ENCODE measurements around the gene CORO6.
A peak's percentile ranks its signal among the peaks of the same experiment; 100 is the strongest.

CORO6 gene

DNA sequence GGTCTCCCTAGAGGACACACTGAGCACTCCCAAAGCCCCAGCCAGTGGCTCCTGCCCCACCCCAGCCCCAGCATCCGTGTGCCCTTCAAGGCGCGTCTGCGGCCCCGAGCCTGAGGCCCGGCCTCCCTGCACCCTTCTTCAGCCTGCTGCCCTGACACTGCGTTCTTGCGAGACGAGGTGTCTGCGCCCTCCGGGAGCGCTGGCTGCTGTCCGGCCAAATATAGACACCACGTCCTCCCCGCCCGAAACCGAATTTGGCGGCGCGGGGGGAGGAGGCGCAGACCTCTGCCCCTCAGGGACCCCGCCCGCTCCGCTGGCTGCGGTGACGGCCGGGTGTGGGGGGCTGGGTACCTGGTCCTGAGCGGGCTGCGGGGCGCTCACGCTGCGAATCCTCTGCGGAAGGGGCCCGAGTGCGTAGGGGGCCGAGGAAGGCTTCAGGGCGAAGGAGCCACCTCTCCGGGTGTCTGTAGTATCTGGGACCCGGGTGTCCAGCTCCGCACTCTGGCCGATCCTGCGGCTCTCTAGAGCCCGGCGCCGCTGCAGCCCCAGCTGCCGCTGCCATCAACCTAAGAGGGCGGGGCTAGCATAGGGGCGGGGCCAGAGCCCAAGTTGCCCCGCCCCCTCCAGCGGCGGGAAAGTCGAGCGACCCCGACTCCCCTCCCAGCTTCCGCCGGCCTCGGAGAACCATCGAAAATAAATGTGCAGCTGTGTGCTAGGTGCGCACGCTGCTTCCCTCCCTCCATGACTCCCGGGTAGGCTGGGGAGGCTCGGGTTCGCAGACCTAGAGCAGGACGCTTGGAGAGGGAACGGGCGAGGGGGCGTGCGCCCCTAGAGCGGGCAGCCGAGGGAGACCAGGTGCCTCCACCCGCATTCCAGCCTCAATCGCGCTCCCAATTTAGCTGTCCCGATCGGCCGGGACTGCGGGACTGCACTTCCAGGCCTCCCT lies at the start of gene CORO6:
Gene CORO6, minus strand, starts transcription at position 576 of the 946 bp plus-strand sequence. CDS start 1,491 bp downstream, outside the sequence.
- Histone ChIP-seq H3K27ac (ENCODE audit: low read length) (no peak within 1 kb of the TSS), H3K27me3 (ENCODE audit: control insufficient read depth, insufficient read depth, low read length) (peaks cover 66% of the 10 kb centered on the region), H3K9me3 (ENCODE audit: control insufficient read depth, low read depth, low read length) (no peaks in the 10 kb centered on the region), H3K36me3 (ENCODE audit: control insufficient read depth, low read depth, low read length) (no peaks in the 10 kb centered on the region), H3K4me1 (ENCODE audit: control insufficient read depth, low read depth, low read length) (peaks cover 16% of the 10 kb centered on the region), H3K4me3 (ENCODE audit: low read length) (peak within 1 kb of the TSS; percentile 69), H3K9ac (ENCODE audit: low read length) (peak within 1 kb of the TSS; percentile 78)

GRCh38 chr17:29671661-29672060 lies 48.9 kb upstream of the CORO6 start:
- H3K27ac ChIP-seq (ENCODE audit: low read length): no peak overlapping the region
- no peaks in the 10 kb centered on the region for H3K4me1 ChIP-seq (ENCODE audit: control insufficient read depth, low read depth, low read length)
- no peaks in the 10 kb centered on the region for H3K27me3 ChIP-seq (ENCODE audit: control insufficient read depth, insufficient read depth, low read length)
- no peak overlapping the region for H3K9ac ChIP-seq (ENCODE audit: low read length)
- no peak overlapping the region for H3K4me3 ChIP-seq (ENCODE audit: low read length)
- H3K9me3 ChIP-seq (ENCODE audit: control insufficient read depth, low read depth, low read length): no peaks in the 10 kb centered on the region
- H3K36me3 ChIP-seq (ENCODE audit: control insufficient read depth, low read depth, low read length): no peaks in the 10 kb centered on the region

- Histone ChIP-seq H3K4me1 (ENCODE audit: control insufficient read depth, low read depth, low read length) (no peaks in the 10 kb centered on the region), H3K27ac (ENCODE audit: low read length) (no peak overlapping the region), H3K36me3 (ENCODE audit: control insufficient read depth, low read depth, low read length) (no peaks in the 10 kb centered on the region), H3K9ac (ENCODE audit: low read length) (no peak overlapping the region), H3K4me3 (ENCODE audit: low read length) (no peak overlapping the region), H3K27me3 (ENCODE audit: control insufficient read depth, insufficient read depth, low read length) (no peaks in the 10 kb centered on the region), H3K9me3 (ENCODE audit: control insufficient read depth, low read depth, low read length) (no peaks in the 10 kb centered on the region)
These were observed 46.6 kb upstream of the CORO6 start for GRCh38 chr17:29669266-29669665.

DNA sequence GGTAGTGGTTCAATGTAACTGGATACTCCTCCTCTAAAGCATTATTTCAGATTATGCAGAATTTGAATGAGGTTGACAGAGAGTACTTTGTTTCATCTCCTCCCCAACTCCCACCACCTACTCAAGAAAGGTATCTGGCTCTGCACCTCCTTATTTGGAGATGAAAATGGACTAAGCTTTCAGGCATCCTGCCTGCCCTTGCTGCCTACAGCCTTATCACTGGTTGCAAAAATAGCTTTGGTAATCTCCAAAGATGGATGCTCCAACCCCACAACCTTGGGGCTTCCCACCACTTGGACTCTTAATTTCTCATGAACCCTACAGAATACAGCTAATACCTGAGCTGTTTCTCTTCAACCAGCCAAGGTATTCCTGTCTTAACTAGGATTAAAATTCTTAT lies 45.3 kb upstream of the CORO6 start:
- Histone ChIP-seq H3K36me3 (ENCODE audit: control insufficient read depth, low read depth, low read length) (no peaks in the 10 kb centered on the region), H3K27me3 (ENCODE audit: control insufficient read depth, insufficient read depth, low read length) (no peaks in the 10 kb centered on the region), H3K27ac (ENCODE audit: low read length) (peak overlapping the region; percentile 13), H3K4me3 (ENCODE audit: low read length) (no peak overlapping the region), H3K9me3 (ENCODE audit: control insufficient read depth, low read depth, low read length) (no peaks in the 10 kb centered on the region), H3K4me1 (ENCODE audit: control insufficient read depth, low read depth, low read length) (peaks cover 7% of the 10 kb centered on the region), H3K9ac (ENCODE audit: low read length) (no peak overlapping the region)

- Histone ChIP-seq H3K9me3 (ENCODE audit: control insufficient read depth, low read depth, low read length) (no peaks in the 10 kb centered on the region), H3K36me3 (ENCODE audit: control insufficient read depth, low read depth, low read length) (no peaks in the 10 kb centered on the region), H3K27me3 (ENCODE audit: control insufficient read depth, insufficient read depth, low read length) (no peaks in the 10 kb centered on the region), H3K4me1 (ENCODE audit: control insufficient read depth, low read depth, low read length) (peaks cover 8% of the 10 kb centered on the region), H3K27ac (ENCODE audit: low read length) (no peak overlapping the region), H3K9ac (ENCODE audit: low read length) (no peak overlapping the region), H3K4me3 (ENCODE audit: low read length) (no peak overlapping the region)
These were observed 42.7 kb upstream of the CORO6 start for GRCh38 chr17:29665481-29665810.

DNA sequence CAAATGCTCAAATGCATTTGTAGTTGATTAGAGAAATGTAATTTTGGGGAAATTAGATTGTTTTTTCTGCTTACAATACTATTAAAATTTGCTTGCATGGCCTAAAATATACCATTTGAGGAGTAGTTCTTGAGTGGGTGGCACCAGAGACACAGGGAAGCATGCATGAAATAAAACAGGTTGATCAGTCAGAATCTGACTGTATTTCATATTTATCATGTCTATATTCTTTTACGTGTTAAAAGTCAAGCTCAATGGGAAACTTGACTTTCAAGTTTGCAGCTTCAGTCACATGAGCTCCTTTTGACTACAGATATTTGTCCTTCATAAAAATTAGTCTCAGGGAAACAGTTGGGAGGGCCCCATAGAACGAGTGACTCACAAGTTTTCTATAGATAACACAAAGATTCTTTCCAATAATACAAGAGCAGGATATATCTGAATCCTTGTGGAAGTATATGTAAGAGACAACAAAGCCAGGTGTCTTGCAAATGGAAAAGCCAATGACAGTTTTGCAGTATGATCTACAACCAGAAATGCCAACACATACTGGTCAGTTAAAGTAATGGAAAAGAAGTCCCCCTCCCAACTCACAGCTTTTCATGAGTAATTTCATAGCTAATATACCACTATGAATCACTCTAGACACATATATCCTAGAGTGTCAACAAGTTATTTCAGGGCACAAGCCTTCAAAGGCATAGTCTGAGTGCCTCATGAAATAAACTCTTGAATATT lies 42.2 kb upstream of the CORO6 start:
- Histone ChIP-seq H3K4me1 (ENCODE audit: control insufficient read depth, low read depth, low read length) (peaks cover 8% of the 10 kb centered on the region), H3K9me3 (ENCODE audit: control insufficient read depth, low read depth, low read length) (no peaks in the 10 kb centered on the region), H3K9ac (ENCODE audit: low read length) (no peak overlapping the region)

GRCh38 chr17:29663155-29663554 lies 40.4 kb upstream of the CORO6 start:
- peaks cover 8% of the 10 kb centered on the region for H3K4me1 ChIP-seq (ENCODE audit: control insufficient read depth, low read depth, low read length)
- H3K27ac ChIP-seq (ENCODE audit: low read length): no peak overlapping the region
- no peak overlapping the region for H3K4me3 ChIP-seq (ENCODE audit: low read length)
- H3K9me3 ChIP-seq (ENCODE audit: control insufficient read depth, low read depth, low read length): no peaks in the 10 kb centered on the region
- no peak overlapping the region for H3K9ac ChIP-seq (ENCODE audit: low read length)
- no peaks in the 10 kb centered on the region for H3K36me3 ChIP-seq (ENCODE audit: control insufficient read depth, low read depth, low read length)
- no peaks in the 10 kb centered on the region for H3K27me3 ChIP-seq (ENCODE audit: control insufficient read depth, insufficient read depth, low read length)

More for the DNA sequence above, 42.2 kb upstream of the CORO6 start:
- Histone ChIP-seq H3K27me3 (ENCODE audit: control insufficient read depth, insufficient read depth, low read length) (no peaks in the 10 kb centered on the region), H3K4me3 (ENCODE audit: low read length) (no peak overlapping the region), H3K27ac (ENCODE audit: low read length) (no peak overlapping the region), H3K36me3 (ENCODE audit: control insufficient read depth, low read depth, low read length) (no peaks in the 10 kb centered on the region)

- Histone ChIP-seq H3K9me3 (ENCODE audit: control insufficient read depth, low read depth, low read length) (no peaks in the 10 kb centered on the region), H3K27ac (ENCODE audit: low read length) (no peak overlapping the region), H3K9ac (ENCODE audit: low read length) (no peak overlapping the region), H3K4me3 (ENCODE audit: low read length) (no peak overlapping the region), H3K36me3 (ENCODE audit: control insufficient read depth, low read depth, low read length) (no peaks in the 10 kb centered on the region), H3K4me1 (ENCODE audit: control insufficient read depth, low read depth, low read length) (peaks cover 8% of the 10 kb centered on the region), H3K27me3 (ENCODE audit: control insufficient read depth, insufficient read depth, low read length) (no peaks in the 10 kb centered on the region)
These were observed 38.5 kb upstream of the CORO6 start for GRCh38 chr17:29661213-29661612.

DNA sequence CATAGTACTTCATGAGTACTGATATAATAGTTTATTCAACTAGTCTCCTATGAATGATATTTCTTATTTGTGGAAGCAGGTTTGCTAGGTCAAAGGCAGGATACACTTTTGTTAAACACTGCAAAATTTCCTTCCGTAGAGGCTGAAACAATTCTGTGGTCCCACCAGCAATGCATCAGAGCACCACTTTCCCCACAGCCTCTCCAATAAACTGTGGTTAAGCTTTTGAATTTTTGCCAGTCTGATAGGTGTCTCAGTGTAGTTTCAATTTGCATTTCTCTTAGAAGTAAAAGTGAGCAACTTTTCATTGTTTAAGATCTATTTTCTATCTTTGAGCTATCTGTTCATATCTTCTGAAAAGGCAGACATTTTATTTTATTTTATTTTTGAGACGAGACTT lies 36.4 kb upstream of the CORO6 start:
- Histone ChIP-seq H3K4me1 (ENCODE audit: control insufficient read depth, low read depth, low read length) (peaks cover 8% of the 10 kb centered on the region), H3K4me3 (ENCODE audit: low read length) (no peak overlapping the region), H3K27ac (ENCODE audit: low read length) (no peak overlapping the region), H3K9me3 (ENCODE audit: control insufficient read depth, low read depth, low read length) (no peaks in the 10 kb centered on the region), H3K36me3 (ENCODE audit: control insufficient read depth, low read depth, low read length) (no peaks in the 10 kb centered on the region), H3K9ac (ENCODE audit: low read length) (no peak overlapping the region), H3K27me3 (ENCODE audit: control insufficient read depth, insufficient read depth, low read length) (no peaks in the 10 kb centered on the region)

DNA sequence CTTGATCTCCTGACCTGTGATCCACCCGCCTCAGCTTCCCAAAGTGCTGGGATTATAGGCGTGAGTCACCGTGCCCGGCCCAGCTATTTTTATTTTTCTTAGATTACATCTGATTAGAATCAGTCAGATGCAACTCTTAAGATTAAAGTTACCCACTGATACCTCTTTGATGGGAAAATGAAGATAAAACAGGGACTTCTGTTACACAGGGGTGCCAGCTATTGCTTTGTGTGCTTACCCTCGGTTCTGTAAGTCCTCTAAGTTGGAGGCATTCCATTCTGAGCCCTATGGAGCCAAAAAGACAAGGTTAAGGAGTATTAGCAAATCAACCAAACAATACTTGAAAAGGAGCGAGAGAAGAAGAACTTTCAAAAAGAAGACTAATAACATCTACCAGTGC lies 32.6 kb upstream of the CORO6 start:
- H3K27me3 ChIP-seq (ENCODE audit: control insufficient read depth, insufficient read depth, low read length): no peaks in the 10 kb centered on the region
- H3K4me3 ChIP-seq (ENCODE audit: low read length): no peak overlapping the region
- no peaks in the 10 kb centered on the region for H3K4me1 ChIP-seq (ENCODE audit: control insufficient read depth, low read depth, low read length)
- H3K9ac ChIP-seq (ENCODE audit: low read length): no peak overlapping the region
- H3K9me3 ChIP-seq (ENCODE audit: control insufficient read depth, low read depth, low read length): no peaks in the 10 kb centered on the region
- H3K36me3 ChIP-seq (ENCODE audit: control insufficient read depth, low read depth, low read length): no peaks in the 10 kb centered on the region
- no peak overlapping the region for H3K27ac ChIP-seq (ENCODE audit: low read length)

DNA sequence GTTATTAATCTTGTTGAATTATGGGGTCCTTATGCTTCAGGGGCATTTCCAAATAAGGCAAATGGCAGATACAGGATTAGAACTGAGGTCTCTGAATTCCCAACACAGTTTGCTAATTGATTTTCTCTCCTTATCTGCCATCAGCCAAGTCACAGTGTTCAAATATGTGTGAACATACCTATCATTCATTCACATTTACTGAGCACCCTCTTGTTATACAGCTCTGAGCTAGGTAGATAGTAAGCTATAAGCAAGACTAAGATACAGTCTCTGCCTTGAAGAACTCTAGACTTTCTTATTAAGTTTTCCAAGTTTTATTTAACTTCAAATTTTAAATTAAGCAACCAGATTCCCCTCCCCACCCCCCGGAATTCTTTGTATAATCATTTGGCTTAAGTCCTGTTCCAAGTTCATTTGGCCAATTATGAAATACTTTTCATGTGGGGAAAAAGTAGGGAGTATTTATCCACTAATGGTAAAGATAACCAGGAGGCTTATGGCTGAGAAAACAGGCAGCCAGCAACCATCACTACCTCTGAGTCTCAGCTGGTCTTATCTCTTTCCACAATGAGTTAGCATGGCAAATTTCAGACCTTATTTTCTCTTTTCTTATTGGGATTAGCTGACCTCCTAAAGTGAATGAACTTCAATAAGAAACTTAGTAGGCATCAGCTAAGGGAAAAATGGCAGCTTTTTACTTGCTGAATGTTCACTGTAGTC lies 31.4 kb upstream of the CORO6 start:
- H3K9me3 ChIP-seq (ENCODE audit: control insufficient read depth, low read depth, low read length): no peaks in the 10 kb centered on the region
- H3K27ac ChIP-seq (ENCODE audit: low read length): no peak overlapping the region
- no peak overlapping the region for H3K9ac ChIP-seq (ENCODE audit: low read length)
- no peak overlapping the region for H3K4me3 ChIP-seq (ENCODE audit: low read length)
- no peaks in the 10 kb centered on the region for H3K36me3 ChIP-seq (ENCODE audit: control insufficient read depth, low read depth, low read length)
- no peaks in the 10 kb centered on the region for H3K4me1 ChIP-seq (ENCODE audit: control insufficient read depth, low read depth, low read length)
- H3K27me3 ChIP-seq (ENCODE audit: control insufficient read depth, insufficient read depth, low read length): no peaks in the 10 kb centered on the region

All from iPS-18a (cell line).